MM.1S (cell line): ENCODE measurements around the gene PDPK1.
"Not testable (repeated sequence)": the region's sequence is repeated elsewhere in the genome, so short reads cannot be mapped to it uniquely, and the experiment has no call there.

ENCODE experiments used
- EZH2phosphoT487 ChIP-seq: fragments of 300-600 bp; sonication (generic); IDR thresholded peaks from 2 replicates; pipeline ENCODE4 v1.6.1; 2018; ENCODE audit warnings: antibody characterized with exemption, low read length
- TF ChIP-seq, protein P1 (sequence below): fragments of 300-600 bp; sonication (generic); IDR thresholded peaks from 2 replicates; pipeline ENCODE4 v1.5.1; 2016; ENCODE audit warnings: antibody characterized with exemption, low read length, mixed read lengths

DNA sequence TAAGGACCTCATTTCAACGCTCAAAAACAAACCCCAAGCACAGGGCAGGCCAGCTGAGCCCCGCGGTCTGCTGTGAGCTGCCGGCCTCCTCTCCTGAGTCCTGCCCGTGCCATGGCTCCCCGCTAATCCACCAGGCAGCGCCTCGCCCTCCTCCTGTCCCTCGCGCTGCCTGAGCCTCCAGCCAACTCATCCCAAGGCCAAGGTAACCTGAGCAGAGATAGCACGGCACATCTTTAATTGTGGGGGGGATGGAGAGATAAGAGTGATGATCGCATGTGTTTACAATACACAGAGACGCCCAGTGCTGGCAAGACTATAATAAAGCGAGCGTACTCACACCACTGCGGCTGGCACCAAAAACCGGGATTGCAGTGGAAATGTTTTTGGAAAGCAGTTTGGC is 104.7 kb downstream of the PDPK1 start:
- not testable (repeated sequence) for TF ChIP-seq EZH2phosphoT487
- TF ChIP-seq, protein P1, sequence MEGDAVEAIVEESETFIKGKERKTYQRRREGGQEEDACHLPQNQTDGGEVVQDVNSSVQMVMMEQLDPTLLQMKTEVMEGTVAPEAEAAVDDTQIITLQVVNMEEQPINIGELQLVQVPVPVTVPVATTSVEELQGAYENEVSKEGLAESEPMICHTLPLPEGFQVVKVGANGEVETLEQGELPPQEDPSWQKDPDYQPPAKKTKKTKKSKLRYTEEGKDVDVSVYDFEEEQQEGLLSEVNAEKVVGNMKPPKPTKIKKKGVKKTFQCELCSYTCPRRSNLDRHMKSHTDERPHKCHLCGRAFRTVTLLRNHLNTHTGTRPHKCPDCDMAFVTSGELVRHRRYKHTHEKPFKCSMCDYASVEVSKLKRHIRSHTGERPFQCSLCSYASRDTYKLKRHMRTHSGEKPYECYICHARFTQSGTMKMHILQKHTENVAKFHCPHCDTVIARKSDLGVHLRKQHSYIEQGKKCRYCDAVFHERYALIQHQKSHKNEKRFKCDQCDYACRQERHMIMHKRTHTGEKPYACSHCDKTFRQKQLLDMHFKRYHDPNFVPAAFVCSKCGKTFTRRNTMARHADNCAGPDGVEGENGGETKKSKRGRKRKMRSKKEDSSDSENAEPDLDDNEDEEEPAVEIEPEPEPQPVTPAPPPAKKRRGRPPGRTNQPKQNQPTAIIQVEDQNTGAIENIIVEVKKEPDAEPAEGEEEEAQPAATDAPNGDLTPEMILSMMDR: not testable (repeated sequence)
